IMR-90 (cell line): ENCODE measurements around the gene CENATAC. TPM values are rescaled to one million over a fixed set of nuclear protein-coding genes. Genes with fewer than 3 reads are reported as not detected.

Experiments used
- ATAC-seq: fragments of 200-7000 bp; cut with Tn5 transposase; 2 replicates; pipeline ENCODE4 v1.9.1; 2020; ENCODE audit warnings: low read depth, mild to moderate bottlenecking, moderate library complexity
- BruUV-seq: library from RNA; stranded (reverse); fragments of 400-500 nt; replicated peaks from 2 replicates; lab custom pipeline; 2021; lab: Mats Ljungman, UMichigan
- CTCF ChIA-PET: fragments of 300-600 bp; formaldehyde crosslinking; extraction: SDS; loops from one replicate; lab custom pipeline; 2021; ENCODE audit warnings: antibody characterized with exemption; lab: Yijun Ruan, JAX
- POLR2A ChIA-PET: fragments of 300-600 bp; sonication (Branson Sonifier 250); formaldehyde crosslinking; loops from one replicate; lab custom pipeline; 2022; ENCODE audit warnings: antibody characterized with exemption; ENCODE audit not compliant: unreplicated experiment; lab: Charles Lee
- DNase-seq: peaks from one replicate; pipeline ENCODE4 v3.0.0; 2013
- H2AFZ ChIP-seq: replicated peaks from 2 replicates; pipeline ENCODE3; 2013; ENCODE audit warnings: low read length, mild to moderate bottlenecking; ENCODE audit not compliant: poor library complexity
- H2AK5ac ChIP-seq: 2 replicates; pipeline ENCODE4 v1.6.1; 2013; ENCODE audit warnings: low read depth, low read length, inconsistent platforms
- H2AK9ac ChIP-seq: replicated peaks from 2 replicates; pipeline ENCODE3; 2013; ENCODE audit warnings: mild to moderate bottlenecking, low read depth, low read length, moderate library complexity; ENCODE audit not compliant: poor library complexity
- H2BK120ac ChIP-seq: 2 replicates; pipeline ENCODE4 v1.6.1; 2013; ENCODE audit warnings: low read depth, low read length, inconsistent platforms
- H2BK15ac ChIP-seq: 3 replicates; pipeline ENCODE4 v1.6.1; 2013; ENCODE audit warnings: low read depth, low read length, inconsistent platforms
- H2BK20ac ChIP-seq: 2 replicates; pipeline ENCODE4 v1.6.1; 2013; ENCODE audit warnings: low read depth, mild to moderate bottlenecking, inconsistent platforms, low read length, moderate library complexity
- H2BK5ac ChIP-seq: 2 replicates; pipeline ENCODE4 v1.6.1; 2013; ENCODE audit warnings: mild to moderate bottlenecking, low read depth, low read length, inconsistent platforms; ENCODE audit not compliant: poor library complexity, severe bottlenecking
- H3K14ac ChIP-seq: replicated peaks from 2 replicates; pipeline ENCODE4 v1.6.1; 2013; ENCODE audit warnings: low read depth, low read length, inconsistent platforms
- H3K18ac ChIP-seq: 2 replicates; pipeline ENCODE4 v1.6.1; 2013; ENCODE audit warnings: low read depth, low read length, control low read depth
- H3K23ac ChIP-seq: 2 replicates; pipeline ENCODE4 v1.6.1; 2013; ENCODE audit warnings: low read depth, low read length, inconsistent platforms
- H3K27ac ChIP-seq: 2 replicates; pipeline ENCODE4 v1.5.1; 2013; ENCODE audit warnings: mild to moderate bottlenecking, control low read depth, low read length; ENCODE audit not compliant: insufficient read depth
- H3K27me3 ChIP-seq: 2 replicates; pipeline ENCODE4 v1.6.1; 2013; ENCODE audit warnings: low read length; ENCODE audit not compliant: control insufficient read depth, insufficient read depth
- H3K36me3 ChIP-seq: 2 replicates; pipeline ENCODE4 v1.6.1; 2013; ENCODE audit warnings: low read length, mixed read lengths; ENCODE audit not compliant: control insufficient read depth, insufficient read depth
- H3K4ac ChIP-seq: 2 replicates; pipeline ENCODE4 v1.6.1; 2013; ENCODE audit warnings: low read depth, low read length, inconsistent platforms
- H3K4me1 ChIP-seq: 2 replicates; pipeline ENCODE4 v1.6.1; 2013; ENCODE audit warnings: low read length, mixed read lengths; ENCODE audit not compliant: control insufficient read depth, insufficient read depth
- H3K4me2 ChIP-seq: 2 replicates; pipeline ENCODE4 v1.6.1; 2013; ENCODE audit warnings: low read depth, mild to moderate bottlenecking, control low read depth, low read length, moderate library complexity
- H3K4me3 ChIP-seq: 2 replicates; pipeline ENCODE4 v1.5.1; 2013; ENCODE audit warnings: low read depth, mild to moderate bottlenecking, control low read depth, low read length, moderate library complexity; ENCODE audit not compliant: insufficient read depth
- H3K56ac ChIP-seq: 2 replicates; pipeline ENCODE4 v1.6.1; 2013; ENCODE audit warnings: low read length, inconsistent platforms; ENCODE audit not compliant: insufficient read depth; ENCODE audit errors: extremely low read depth
- H3K79me1 ChIP-seq, 2 experiments: 2 replicates each; pipeline ENCODE4 v1.6.1; 2013; ENCODE audit warnings: low read length in 2 of 2, inconsistent platforms in 1 of 2, low read depth in 1 of 2
- H3K9ac ChIP-seq: 2 replicates; pipeline ENCODE4 v1.6.1; 2013; ENCODE audit warnings: low read depth, low read length, control low read depth
- H3K9me1 ChIP-seq: 2 replicates; pipeline ENCODE4 v1.6.1; 2013; ENCODE audit warnings: low read length, inconsistent platforms; ENCODE audit not compliant: insufficient read depth
- H3K9me3 ChIP-seq: 2 replicates; pipeline ENCODE4 v1.6.1; 2013; ENCODE audit warnings: low read length; ENCODE audit not compliant: control insufficient read depth, insufficient read depth
- H4K20me1 ChIP-seq: 2 replicates; pipeline ENCODE4 v1.6.1; 2013; ENCODE audit warnings: low read length, inconsistent platforms; ENCODE audit not compliant: insufficient read depth
- H4K5ac ChIP-seq: 2 replicates; pipeline ENCODE4 v1.6.1; 2013; ENCODE audit warnings: mild to moderate bottlenecking, low read depth, low read length, control low read depth
- H4K8ac ChIP-seq, 2 experiments: 2 replicates each; pipeline ENCODE4 v1.6.1; 2013; ENCODE audit warnings: low read depth in 2 of 2, low read length in 2 of 2, control low read depth in 1 of 2, inconsistent platforms in 1 of 2
- H4K91ac ChIP-seq: 2 replicates; pipeline ENCODE4 v1.6.1; 2013; ENCODE audit warnings: low read depth, low read length, inconsistent platforms; ENCODE audit not compliant: insufficient read depth
- BHLHE40 ChIP-seq: fragments of 150-350 bp; IDR thresholded peaks from 2 replicates; pipeline ENCODE4 v1.6.1; 2016; ENCODE audit warnings: mild to moderate bottlenecking, low read depth, low read length
- CEBPB ChIP-seq: IDR thresholded peaks from 2 replicates; pipeline ENCODE4 v1.6.1; 2012; ENCODE audit warnings: low read depth, low read length, improper control_type of control experiment
- CHD1 ChIP-seq: IDR thresholded peaks from 2 replicates; pipeline ENCODE4 v1.6.1; 2012; ENCODE audit warnings: low read depth, low read length, improper control_type of control experiment
- CTCF ChIP-seq: conservative IDR thresholded peaks from 2 replicates; pipeline ENCODE4 v1.5.1; 2012; ENCODE audit warnings: mild to moderate bottlenecking, low read depth, low read length, improper control_type of control experiment
- ELK1 ChIP-seq: fragments of 150-350 bp; IDR thresholded peaks from 2 replicates; pipeline ENCODE4 v1.6.1; 2016; ENCODE audit warnings: low read depth, mild to moderate bottlenecking, low read length, moderate library complexity, borderline replicate concordance
- FOS ChIP-seq: fragments of 150-350 bp; IDR thresholded peaks from 2 replicates; pipeline ENCODE4 v1.6.1; 2016; ENCODE audit warnings: low read depth, low read length
- MAFK ChIP-seq: IDR thresholded peaks from 2 replicates; pipeline ENCODE4 v1.6.1; 2012; ENCODE audit warnings: low read depth, low read length, improper control_type of control experiment
- MXI1 ChIP-seq: IDR thresholded peaks from 2 replicates; pipeline ENCODE4 v1.6.1; 2012; ENCODE audit warnings: low read depth, mild to moderate bottlenecking, low read length, moderate library complexity, borderline replicate concordance
- NFE2L2 ChIP-seq: fragments of 150-350 bp; IDR thresholded peaks from 2 replicates; pipeline ENCODE4 v1.6.1; 2016; ENCODE audit warnings: low read depth, mild to moderate bottlenecking, low read length
- POLR2A ChIP-seq: IDR thresholded peaks from 2 replicates; pipeline ENCODE4 v1.6.1; 2012; ENCODE audit warnings: mild to moderate bottlenecking, low read depth, low read length
- RAD21 ChIP-seq: IDR thresholded peaks from 2 replicates; pipeline ENCODE4 v1.6.1; 2012; ENCODE audit warnings: low read length, improper control_type of control experiment
- RCOR1 ChIP-seq: IDR thresholded peaks from 2 replicates; pipeline ENCODE4 v1.6.1; 2012; ENCODE audit warnings: mild to moderate bottlenecking, low read length, improper control_type of control experiment; ENCODE audit not compliant: insufficient replicate concordance
- RFX5 ChIP-seq: IDR thresholded peaks from 2 replicates; pipeline ENCODE4 v1.8.0; 2012; ENCODE audit warnings: low read depth, mild to moderate bottlenecking, low read length, moderate library complexity
- USF2 ChIP-seq: fragments of 150-350 bp; IDR thresholded peaks from 2 replicates; pipeline ENCODE4 v1.6.1; 2017; ENCODE audit warnings: mild to moderate bottlenecking, antibody characterized with exemption, low read length, low read depth
- WGBS, 2 experiments: methylation state at CpG; one replicate each; pipeline versions ENCODE4 v1.1.5 to v1.1.7; 2013; ENCODE audit warnings: missing lambda C conversion rate in 2 of 2; ENCODE audit not compliant: insufficient read length in 1 of 2; ENCODE audit errors: extremely low coverage in 2 of 2; 5-methylcytosine and 5-hydroxymethylcytosine counted together
- dilution Hi-C: fragments of 300-500 bp; cut with HindIII; formaldehyde crosslinking; loops from one replicate; pipeline ENCODE4 v1.14.3; 2018; ENCODE audit warnings: low sequenced_read_pairs; ENCODE audit not compliant: unreplicated experiment
- in situ Hi-C: fragments of 300-500 bp; cut with MboI; formaldehyde crosslinking; loops from 3 replicates; pipeline ENCODE4 v1.14.3; 2019; ENCODE audit warnings: low sequenced_read_pairs, inconsistent platforms, mixed read lengths
- intact Hi-C: fragments of 100-400 bp; cut with micrococcal nuclease; formaldehyde crosslinking; loops from 2 replicates; pipeline ENCODE4 v1.10.0; 2022
- polyA plus RNA-seq, 3 experiments: library from polyadenylated mRNA; depleted of rRNA; stranded (reverse); fragments of >200 nt; gene quantifications; 2 replicates each; pipeline ENCODE4 v1.2.3, GENCODE V29; 2012; ENCODE audit warnings: low replicate concordance in 1 of 3
- total RNA-seq: library from RNA; depleted of rRNA; stranded (reverse); fragments of >200 nt; gene quantifications from 2 replicates; pipeline ENCODE4 v1.2.3, GENCODE V29; 2012

Gene CENATAC
- total and polyA plus RNA-seq, 2 of the 4 experiments (the other 2 are of a cell fraction), result 13.1 to 16.7 TPM

GRCh38 chr11:119018074-119018938 lies 20.4 kb downstream of the CENATAC start, which contains the start of the genes RPS25 and TRAPPC4:
TSS of gene RPS25 (minus strand) at chr11:119018343. CDS start at chr11:119018284, 59 bp downstream.
TSS of gene TRAPPC4 (plus strand) at chr11:119018766. CDS start at chr11:119018796, 30 bp downstream.
- peak within 1 kb of the TSS; percentile 96 for H3K9ac ChIP-seq
- peak within 1 kb of the TSS; percentile 89 for H3K4me2 ChIP-seq
- peak within 1 kb of the TSS; percentile 75 for H3K18ac ChIP-seq
- H3K4me3 ChIP-seq, result peak within 1 kb of the TSS; percentile 90
- peak within 1 kb of the TSS; percentile 96 for H4K91ac ChIP-seq
- H2BK120ac ChIP-seq, result peak within 1 kb of the TSS; percentile 79; the same call in 1 of the 2 replicates
- H3K14ac ChIP-seq, result peak within 1 kb of the TSS; percentile 100
- H2BK15ac ChIP-seq, result peak within 1 kb of the TSS; percentile 81; the same call in 1 of the 3 replicates
- dilution Hi-C loops (no loop called here), in situ Hi-C loops (no loop called here), intact Hi-C loops (no loop called here)
- peak within 1 kb of the TSS; percentile 89 for H3K56ac ChIP-seq
- peak within 1 kb of the TSS; percentile 96 for H2AK5ac ChIP-seq
- peak within 1 kb of the TSS; percentile 100 for H2AFZ ChIP-seq
- H3K9me1 ChIP-seq, result peaks cover 3% of the 10 kb centered on the region; the same call in 1 of the 2 replicates
- H2AK9ac ChIP-seq, result peak within 1 kb of the TSS; percentile 99
- ATAC-seq (peak; percentile 93), DNase-seq (peak; percentile 95)
- H3K4me1 ChIP-seq, result peaks cover 5% of the 10 kb centered on the region
- peaks cover 37% of the 10 kb centered on the region for H4K20me1 ChIP-seq
- H2BK20ac ChIP-seq, result peak within 1 kb of the TSS; percentile 74; the same call in 1 of the 2 replicates
- no peaks in the 10 kb centered on the region for H3K9me3 ChIP-seq
- peaks cover 18 to 64% of the 10 kb centered on the region in 2 experiments for H3K79me1 ChIP-seq
- no TSS peak for BruUV-seq
- H3K4ac ChIP-seq, result peak within 1 kb of the TSS; percentile 97
- H4K8ac ChIP-seq, result peak within 1 kb of the TSS; percentile 89 to 100
- H2BK5ac ChIP-seq, result peak within 1 kb of the TSS; percentile 90
- H4K5ac ChIP-seq, result peak within 1 kb of the TSS; percentile 98
- WGBS, 2 experiments, result 0% methylated on average over 42 of the region's 63 CpGs; no CpG with 5 or more reads in 1 of the 2 experiments
- CTCF ChIA-PET, result no interaction called here
- H3K27me3 ChIP-seq, result no peaks in the 10 kb centered on the region
- H3K36me3 ChIP-seq, result peaks cover 33% of the 10 kb centered on the region
- H3K27ac ChIP-seq, result peak within 1 kb of the TSS; percentile 88
- POLR2A ChIA-PET, result interaction anchor here (0.7 kb wide), 1 partner anchor 13 kb away, joined by 3 read pairs; no protein-coding TSS in a partner anchor
- H3K23ac ChIP-seq, result peak within 1 kb of the TSS; percentile 98
- TF ChIP-seq POLR2A (peak; percentile 89), ELK1 (no peak), CTCF (0 out of 2 replicates have a peak, but pooled peaks have one; percentile 2), MXI1 (0 out of 2 replicates have a peak, but pooled peaks have one; percentile 5), FOS (no peak), BHLHE40 (no peak), RAD21 (no peak), RCOR1 (peak; percentile 90), RFX5 (no peak), NFE2L2 (no peak), CHD1 (no peak), USF2 (no peak), CEBPB (no peak), MAFK (no peak)
